H1 (cell line): ENCODE results near the gene TXNRD3. TPM values are rescaled to one million over a fixed set of nuclear protein-coding genes. Genes with fewer than 3 reads are reported as not detected.

ENCODE experiments used
- CTCF ChIA-PET: fragments of 300-600 bp; sonication (Branson Sonifier 250); formaldehyde crosslinking; loops from one replicate; lab custom pipeline; 2021; ENCODE audit not compliant: partially characterized antibody; lab: Charles Lee
- POLR2A ChIA-PET: fragments of 300-600 bp; sonication (Branson Sonifier 250); formaldehyde crosslinking; loops from one replicate; lab custom pipeline; 2021; ENCODE audit warnings: inconsistent platforms; ENCODE audit not compliant: partially characterized antibody; lab: Charles Lee
- DNase-seq, 2 experiments: peaks; one replicate each; pipeline versions ENCODE4 v3.0.0 to v3.0.0-alpha.2; 2010 to 2022; ENCODE audit warnings: low spot score in 2 of 2, low read depth in 1 of 2, mixed read lengths in 1 of 2
- FAIRE-seq: peaks from 2 replicates; lab custom pipeline; 2011; peaks lifted over from hg19 to GRCh38; lab: Jason Lieb, UNC
- H2AFZ ChIP-seq: 2 replicates; pipeline ENCODE4 v1.8.1; 2012; ENCODE audit warnings: low read length, inconsistent platforms
- H2AK5ac ChIP-seq: 2 replicates; pipeline ENCODE4 v1.6.1; 2013; ENCODE audit warnings: low read depth, low read length
- H2BK120ac ChIP-seq: replicated peaks from 2 replicates; pipeline ENCODE3; 2013; ENCODE audit warnings: low read depth, low read length, inconsistent platforms
- H2BK12ac ChIP-seq: 2 replicates; pipeline ENCODE4 v1.6.1; 2013; ENCODE audit warnings: low read depth, low read length
- H2BK15ac ChIP-seq: 2 replicates; pipeline ENCODE4 v1.6.1; 2013; ENCODE audit warnings: low read length
- H2BK20ac ChIP-seq: 2 replicates; pipeline ENCODE4 v1.6.1; 2013; ENCODE audit warnings: low read length
- H2BK5ac ChIP-seq: 2 replicates; pipeline ENCODE4 v1.6.1; 2013; ENCODE audit warnings: low read depth, low read length
- H3K14ac ChIP-seq: 2 replicates; pipeline ENCODE4 v1.6.1; 2013; ENCODE audit warnings: inconsistent platforms; ENCODE audit not compliant: insufficient read length
- H3K18ac ChIP-seq: 2 replicates; pipeline ENCODE4 v1.6.1; 2013; ENCODE audit warnings: low read length; ENCODE audit errors: extremely low read depth
- H3K23ac ChIP-seq: 2 replicates; pipeline ENCODE4 v1.6.1; 2013; ENCODE audit warnings: inconsistent platforms; ENCODE audit not compliant: insufficient read length
- H3K23me2 ChIP-seq: 2 replicates; pipeline ENCODE4 v1.6.1; 2013; ENCODE audit warnings: low read depth, low read length
- H3K27ac ChIP-seq: 2 replicates; pipeline ENCODE4 v1.6.1; 2011; ENCODE audit warnings: low read depth, low read length, inconsistent platforms
- H3K27me3 ChIP-seq, 4 experiments: replicated peaks in 1 of 4; 1 replicate in 1 of 4; 2 replicates in 3 of 4; pipeline versions ENCODE4 v1.6.1 to v1.8.1; 2011 to 2013; ENCODE audit warnings: low read length in 3 of 4, mild to moderate bottlenecking in 3 of 4, inconsistent platforms in 2 of 4, mixed read lengths in 2 of 4, moderate library complexity in 1 of 4; ENCODE audit not compliant: control insufficient read depth in 3 of 4, insufficient read depth in 3 of 4; ENCODE audit errors: extremely low read depth in 1 of 4
- H3K36me3 ChIP-seq, 4 experiments: 2 replicates each; pipeline versions ENCODE4 v1.6.1 to v1.8.1; 2011 to 2013; ENCODE audit warnings: mild to moderate bottlenecking in 4 of 4, low read length in 3 of 4, moderate library complexity in 2 of 4, control low read depth in 1 of 4, inconsistent platforms in 1 of 4; ENCODE audit not compliant: insufficient read depth in 4 of 4, control insufficient read depth in 2 of 4
- H3K4ac ChIP-seq: replicated peaks from 2 replicates; pipeline ENCODE3; 2013; ENCODE audit warnings: low read length, low read depth, mixed read lengths, inconsistent platforms; ENCODE audit not compliant: insufficient read length
- H3K4me1 ChIP-seq, 4 experiments: replicated peaks in 1 of 4; 1 replicate in 1 of 4; 2 replicates in 3 of 4; pipeline versions ENCODE4 v1.6.1 to v1.8.1; 2011 to 2013; ENCODE audit warnings: low read length in 3 of 4, inconsistent platforms in 2 of 4, mixed read lengths in 1 of 4; ENCODE audit not compliant: insufficient read depth in 4 of 4, control insufficient read depth in 3 of 4
- H3K4me2 ChIP-seq, 2 experiments: 2 replicates each; pipeline versions ENCODE4 v1.6.1 to v1.8.1; 2011 to 2013; ENCODE audit warnings: low read depth in 2 of 2, low read length in 2 of 2, control low read depth in 1 of 2, inconsistent platforms in 1 of 2, mild to moderate bottlenecking in 1 of 2; ENCODE audit not compliant: insufficient read depth in 1 of 2
- H3K4me3 ChIP-seq, 4 experiments: fragments of 200-600, 300-600 bp in 1 of 4; sonication (generic), shearing (Covaris generic), sonication (Bioruptor Twin) in 1 of 4; 2 replicates each; pipeline versions ENCODE4 v1.5.1 to v1.8.1; 2011 to 2016; ENCODE audit warnings: low read length in 4 of 4, low read depth in 3 of 4, control low read depth in 2 of 4, inconsistent platforms in 2 of 4, mild to moderate bottlenecking in 2 of 4, mixed read lengths in 1 of 4, moderate library complexity in 1 of 4; ENCODE audit not compliant: insufficient read depth in 2 of 4; ENCODE audit errors: extremely low read depth in 1 of 4
- H3K56ac ChIP-seq: replicated peaks from 2 replicates; pipeline ENCODE3; 2013; ENCODE audit warnings: low read depth, mild to moderate bottlenecking, mixed read lengths, low read length, inconsistent platforms; ENCODE audit not compliant: insufficient read length
- H3K79me1 ChIP-seq: 2 replicates; pipeline ENCODE4 v1.6.1; 2013; ENCODE audit warnings: low read depth, low read length, control low read depth
- H3K79me2 ChIP-seq, 2 experiments: 2 replicates each; pipeline versions ENCODE4 v1.6.1 to v1.8.1; 2012 to 2013; ENCODE audit warnings: low read length in 2 of 2, mild to moderate bottlenecking in 2 of 2, inconsistent platforms in 1 of 2; ENCODE audit not compliant: insufficient read depth in 2 of 2, control insufficient read depth in 1 of 2
- H3K9ac ChIP-seq, 4 experiments: replicated peaks in 1 of 4; 1 replicate in 1 of 4; 2 replicates in 3 of 4; pipeline versions ENCODE4 v1.6.1 to v1.8.1; 2011 to 2013; ENCODE audit warnings: low read depth in 3 of 4, low read length in 3 of 4, control low read depth in 2 of 4, mild to moderate bottlenecking in 2 of 4, moderate library complexity in 2 of 4, inconsistent platforms in 1 of 4; ENCODE audit errors: extremely low read depth in 1 of 4
- H3K9me3 ChIP-seq, 2 experiments: 2 replicates each; pipeline versions ENCODE4 v1.6.1 to v1.8.1; 2012 to 2013; ENCODE audit warnings: mild to moderate bottlenecking in 2 of 2, moderate library complexity in 2 of 2, control low read depth in 1 of 2, inconsistent platforms in 1 of 2, low read depth in 1 of 2, low read length in 1 of 2, mixed read lengths in 1 of 2; ENCODE audit not compliant: insufficient read depth in 2 of 2
- H4K20me1 ChIP-seq, 2 experiments: replicated peaks in 1 of 2; 2 replicates each; pipeline versions ENCODE3 to v1.8.1; 2011 to 2013; ENCODE audit warnings: inconsistent platforms in 2 of 2, low read length in 2 of 2, mild to moderate bottlenecking in 1 of 2; ENCODE audit not compliant: insufficient read depth in 2 of 2, control insufficient read depth in 1 of 2
- H4K5ac ChIP-seq: 2 replicates; pipeline ENCODE4 v1.6.1; 2013; ENCODE audit warnings: low read length, low read depth, mixed read lengths, inconsistent platforms; ENCODE audit not compliant: insufficient read length
- H4K8ac ChIP-seq: 2 replicates; pipeline ENCODE4 v1.8.0; 2013; ENCODE audit warnings: mild to moderate bottlenecking, moderate library complexity, low read length, inconsistent platforms; ENCODE audit not compliant: insufficient read depth; ENCODE audit errors: extremely low read depth
- H4K91ac ChIP-seq: replicated peaks from 2 replicates; pipeline ENCODE3; 2013; ENCODE audit warnings: low read length, mixed read lengths, inconsistent platforms; ENCODE audit not compliant: insufficient read length
- ASH2L ChIP-seq: fragments of 200-600, 300-600 bp; sonication (generic); IDR thresholded peaks from one replicate; pipeline ENCODE4 v1.7.1; 2017; ENCODE audit warnings: low read length
- CBX5 ChIP-seq: fragments of 300-800, 300-1000 bp; sonication (generic); IDR thresholded peaks from 2 replicates; pipeline ENCODE4 v1.7.1; 2016; ENCODE audit warnings: antibody characterized with exemption, low read length, low read depth
- CHD2 ChIP-seq: IDR thresholded peaks from 2 replicates; pipeline ENCODE4 v1.6.1; 2012; ENCODE audit warnings: low read length, improper control_type of control experiment
- GTF2F1 ChIP-seq: IDR thresholded peaks from 2 replicates; pipeline ENCODE4 v1.6.1; 2012; ENCODE audit warnings: low read depth, low read length, improper control_type of control experiment, borderline replicate concordance
- KDM5A ChIP-seq: fragments of 200-600 bp; IDR thresholded peaks from 2 replicates; pipeline ENCODE4 v1.7.1; 2012; ENCODE audit warnings: mild to moderate bottlenecking, low read length, inconsistent platforms, mixed read lengths
- NANOG ChIP-seq: IDR thresholded peaks from 2 replicates; pipeline ENCODE4 v1.6.1; 2011; ENCODE audit warnings: low read length, low read depth, mild to moderate bottlenecking, inconsistent platforms; ENCODE audit not compliant: insufficient read depth, poor library complexity, severe bottlenecking
- POLR2A ChIP-seq, 2 experiments: IDR thresholded peaks; 1 replicate in 1 of 2; 2 replicates in 1 of 2; pipeline ENCODE4 v1.6.1; 2011; ENCODE audit warnings: low read depth in 2 of 2, low read length in 2 of 2, mild to moderate bottlenecking in 2 of 2; ENCODE audit errors: control extremely low read depth in 1 of 2
- RNF2 ChIP-seq: fragments of 200-900, 300-1000 bp; sonication (generic); IDR thresholded peaks from 2 replicates; pipeline ENCODE4 v1.7.1; 2016; ENCODE audit warnings: borderline replicate concordance, low read depth, mild to moderate bottlenecking, antibody characterized with exemption, low read length; ENCODE audit not compliant: poor library complexity, severe bottlenecking; ENCODE audit errors: missing control alignments
- RXRA ChIP-seq: IDR thresholded peaks from 2 replicates; pipeline ENCODE4 v1.6.1; 2011; ENCODE audit warnings: low read depth, mild to moderate bottlenecking, low read length, moderate library complexity; ENCODE audit not compliant: insufficient read depth
- SIRT6 ChIP-seq: IDR thresholded peaks from one replicate; pipeline ENCODE4 v1.7.1; 2012; ENCODE audit warnings: low read length, inconsistent platforms
- SIX5 ChIP-seq: IDR thresholded peaks from 2 replicates; pipeline ENCODE4 v1.6.1; 2011; ENCODE audit warnings: mild to moderate bottlenecking, low read depth, low read length
- SP1 ChIP-seq: IDR thresholded peaks from 2 replicates; pipeline ENCODE4 v1.6.1; 2011; ENCODE audit warnings: low read depth, low read length
- TAF1 ChIP-seq: IDR thresholded peaks from 2 replicates; pipeline ENCODE4 v1.6.1; 2011; ENCODE audit warnings: mild to moderate bottlenecking, low read depth, low read length
- TEAD4 ChIP-seq: IDR thresholded peaks from 2 replicates; pipeline ENCODE4 v1.6.1; 2012; ENCODE audit warnings: low read depth, low read length, inconsistent platforms, mixed read lengths
- USF2 ChIP-seq: IDR thresholded peaks from 2 replicates; pipeline ENCODE4 v1.6.1; 2011; ENCODE audit warnings: low read length, improper control_type of control experiment
- WGBS, 2 experiments: shearing (Covaris generic) in 1 of 2; methylation state at CpG; one replicate each; pipeline versions ENCODE4 v1.1.6 to v1.1.7; 2013 to 2015; ENCODE audit warnings: low lambda C conversion rate in 2 of 2, mixed read lengths in 2 of 2, inconsistent platforms in 1 of 2, low coverage in 1 of 2, missing lambda C conversion rate in 1 of 2; ENCODE audit not compliant: insufficient replicate concordance in 2 of 2, insufficient coverage in 1 of 2, insufficient read length in 1 of 2; ENCODE audit errors: extremely low coverage in 1 of 2, missing lambda C conversion rate in 1 of 2; 5-methylcytosine and 5-hydroxymethylcytosine counted together
- polyA plus RNA-seq, 7 experiments: library from polyadenylated mRNA; depleted of rRNA in 3 of 7; stranded (reverse) in 5 of 7; unstranded in 2 of 7; fragments of >200 nt in 5 of 7; fragments of 200-250 nt in 2 of 7; gene quantifications; 1 replicate in 5 of 7; 2 replicates in 1 of 7; 4 replicates in 1 of 7; pipeline versions ENCODE4 v1.2.1 to v1.2.3, GENCODE V29; 2011 to 2013; ENCODE audit warnings: missing spikeins in 2 of 7, mixed read lengths in 2 of 7
- total RNA-seq: library from RNA; stranded (reverse); fragmentation: NEBNext Ultra II Directional; extraction: Animal tissue kit (Norgen Biotek cat#: 25700); gene quantifications from 2 replicates; pipeline ENCODE4 v1.2.1, GENCODE V29; 2021

The TXNRD3 gene
- total and polyA plus RNA-seq, 2 of the 8 experiments (the other 6 are each of a cell fraction or from before 2014, with no cell fraction given): 3.4 to 4.3 TPM

- Histone ChIP-seq H3K56ac (no peak overlapping the region), H2BK15ac (no peak overlapping the region), H3K18ac (no peak overlapping the region), H3K79me1 (no peaks in the 10 kb centered on the region), H3K27ac (no peak overlapping the region), H3K27me3 (peaks cover 0 to 1% (median 0%) of the 10 kb centered on the region in 4 experiments; a peak in 1 of 7 replicates), H3K79me2 (no peaks in the 10 kb centered on the region), H3K4me1 (no peaks in the 10 kb centered on the region), H3K4me2 (no peak overlapping the region), H2AK5ac (no peak overlapping the region)
- ChIA-PET POLR2A (no interaction called here), CTCF (interaction anchor here (0.8 kb wide), 1 partner anchor 39 kb away, joined by 3 read pairs; no protein-coding TSS in a partner anchor)
- TF ChIP-seq ASH2L: no peak
- no peak for TF ChIP-seq RNF2
- TF ChIP-seq NANOG: no peak
- TF ChIP-seq TEAD4: no peak
- no peak for TF ChIP-seq SIX5
- no peak for TF ChIP-seq GTF2F1
- no peak for TF ChIP-seq SIRT6
- TF ChIP-seq USF2: no peak
- TF ChIP-seq TAF1: no peak
- no peak for TF ChIP-seq SP1
- TF ChIP-seq CBX5: no peak
- no peak for TF ChIP-seq KDM5A
- no peak for TF ChIP-seq RXRA
- no peak for TF ChIP-seq POLR2A (IDR thresholded peaks at IDR 0.05; ENCODE audit: control extremely low read depth in 1 of 2, low read depth in 2 of 2, low read length in 2 of 2)
- no peak for TF ChIP-seq CHD2
- TF ChIP-seq, all 59 proteins: peak for 0
- H3K23me2 ChIP-seq: no peaks in the 10 kb centered on the region
- H4K91ac ChIP-seq: no peak overlapping the region
- H3K9ac ChIP-seq: no peak overlapping the region
- no peak overlapping the region for H2BK120ac ChIP-seq
- no peak overlapping the region for H2AFZ ChIP-seq
- no peaks in the 10 kb centered on the region for H3K9me3 ChIP-seq
- no peak overlapping the region for H4K8ac ChIP-seq
- H2BK20ac ChIP-seq: no peak overlapping the region
- no peak overlapping the region for H3K14ac ChIP-seq
- no peak overlapping the region for H4K5ac ChIP-seq
- H3K4me3 ChIP-seq: no peak overlapping the region
- H3K36me3 ChIP-seq: no peaks in the 10 kb centered on the region
- no peak overlapping the region for H3K23ac ChIP-seq
- H2BK12ac ChIP-seq: no peak overlapping the region
- no peak overlapping the region for H2BK5ac ChIP-seq
- WGBS, 2 experiments: 88% methylated on average over 1 of the region's 1 CpG; no CpG with 5 or more reads in 1 of the 2 experiments
- H4K20me1 ChIP-seq: no peaks in the 10 kb centered on the region
- DNase-seq: no peak
- no peak for FAIRE-seq
- H3K4ac ChIP-seq: no peak overlapping the region
Measured at GRCh38 chr3:126622694-126623093, 32.2 kb downstream of the TXNRD3 start.
